HCT116 (cell line): ENCODE data around the gene SLCO1B3. TPM values are rescaled to one million over a fixed set of nuclear protein-coding genes. Genes with fewer than 3 reads are reported as not detected.
A peak's percentile ranks its signal among the peaks of the same experiment; 100 is the strongest.

Experiments used
- ATAC-seq: fragments of 200-7000 bp; cut with Tn5 transposase; 2 replicates; pipeline ENCODE4 v1.9.1; 2020; ENCODE audit warnings: mild to moderate bottlenecking, moderate library complexity
- BruUV-seq: library from RNA; stranded (reverse); fragments of 400-500 nt; replicated peaks from 2 replicates; lab custom pipeline; 2021; lab: Mats Ljungman, UMichigan
- CTCF ChIA-PET: fragments of 300-600 bp; sonication (Branson Sonifier 250); formaldehyde crosslinking; loops from one replicate; lab custom pipeline; 2021; ENCODE audit warnings: antibody characterized with exemption; lab: Charles Lee
- POLR2A ChIA-PET: fragments of 300-600, 350-600 bp; sonication (Branson Sonifier 250); formaldehyde crosslinking; loops from one replicate; lab custom pipeline; 2021; ENCODE audit warnings: antibody characterized with exemption; lab: Charles Lee
- RAD21 ChIA-PET, 2 experiments: fragments of 300-600 bp; sonication (Branson Sonifier 250); formaldehyde crosslinking; loops; one replicate each; lab custom pipeline; 2023; ENCODE audit warnings: low total read pairs in 2 of 2; ENCODE audit not compliant: uncharacterized antibody in 2 of 2, unreplicated experiment in 2 of 2, low non-redundant PET in 1 of 2; lab: Charles Lee
- DNase-seq: peaks from one replicate; pipeline ENCODE4 v3.0.0-alpha.2; 2010; ENCODE audit warnings: low read depth, low spot score
- H2AFZ ChIP-seq: fragments of 200-600 bp; shearing (Covaris generic), sonication (generic); 2 replicates; pipeline ENCODE4 v1.6.1; 2017; ENCODE audit warnings: low read depth, mixed run types, mixed read lengths, antibody characterized with exemption, low read length; ENCODE audit not compliant: poor library complexity, severe bottlenecking
- H3K27ac ChIP-seq: 2 replicates; pipeline ENCODE4 v1.5.1; 2012; ENCODE audit warnings: low read depth, low read length
- H3K27me3 ChIP-seq: fragments of 200-600 bp; sonication (generic); 2 replicates; pipeline ENCODE4 v1.6.1; 2016; ENCODE audit warnings: mixed run types, low read length, mixed read lengths; ENCODE audit not compliant: insufficient read depth
- H3K36me3 ChIP-seq, 2 experiments: fragments of 200-500 bp in 1 of 2; fragments of 200-600 bp in 1 of 2; sonication (Bioruptor generic) in 1 of 2; sonication (generic) in 1 of 2; 2 replicates each; pipeline versions ENCODE4 v1.5.1 to v1.6.1; 2014 to 2016; ENCODE audit warnings: low read length in 2 of 2, inconsistent platforms in 1 of 2, mixed read lengths in 1 of 2, mixed run types in 1 of 2; ENCODE audit not compliant: insufficient read depth in 2 of 2, control insufficient read depth in 1 of 2
- H3K4me1 ChIP-seq, 2 experiments: fragments of 200-600 bp in 1 of 2; sonication (generic) in 1 of 2; 2 replicates each; pipeline versions ENCODE4 v1.5.1 to v1.6.1; 2012 to 2017; ENCODE audit warnings: low read length in 2 of 2, inconsistent platforms in 1 of 2, mild to moderate bottlenecking in 1 of 2, mixed read lengths in 1 of 2, mixed run types in 1 of 2, moderate library complexity in 1 of 2; ENCODE audit not compliant: insufficient read depth in 2 of 2, control insufficient read depth in 1 of 2
- H3K4me2 ChIP-seq: fragments of 200-600 bp; sonication (generic); 2 replicates; pipeline ENCODE4 v1.6.1; 2017; ENCODE audit warnings: mixed run types, low read length, mixed read lengths
- H3K4me3 ChIP-seq, 2 experiments: fragments of 200-600 bp in 1 of 2; sonication (generic) in 1 of 2; replicated peaks in 1 of 2; 2 replicates each; pipeline ENCODE4 v1.5.1; 2011 to 2016; ENCODE audit warnings: low read length in 2 of 2, control low read depth in 1 of 2, low read depth in 1 of 2, mild to moderate bottlenecking in 1 of 2, mixed read lengths in 1 of 2, mixed run types in 1 of 2
- H3K79me2 ChIP-seq: fragments of 200-600 bp; sonication (generic); 2 replicates; pipeline ENCODE4 v1.6.1; 2017; ENCODE audit warnings: mild to moderate bottlenecking, mixed run types, low read length, moderate library complexity, mixed read lengths; ENCODE audit not compliant: insufficient read depth
- H3K9ac ChIP-seq: fragments of 200-600 bp; sonication (generic); 2 replicates; pipeline ENCODE4 v1.6.1; 2016; ENCODE audit warnings: low read length, mixed read lengths
- H3K9me2 ChIP-seq: fragments of 200-600 bp; sonication (generic), shearing (Covaris generic); 2 replicates; pipeline ENCODE4 v1.6.1; 2017; ENCODE audit warnings: mixed run types, mild to moderate bottlenecking, moderate library complexity; ENCODE audit not compliant: insufficient read depth
- H3K9me3 ChIP-seq, 2 experiments: fragments of 200-500 bp in 1 of 2; fragments of 200-600 bp in 1 of 2; sonication (Bioruptor generic) in 1 of 2; sonication (generic) in 1 of 2; 2 replicates each; pipeline ENCODE4 v1.6.1; 2014 to 2017; ENCODE audit warnings: low read length in 2 of 2, mixed read lengths in 2 of 2, inconsistent platforms in 1 of 2, low read depth in 1 of 2, mild to moderate bottlenecking in 1 of 2, mixed run types in 1 of 2, moderate library complexity in 1 of 2; ENCODE audit not compliant: control insufficient read depth in 1 of 2, insufficient read depth in 1 of 2
- H4K20me1 ChIP-seq: fragments of 200-600 bp; sonication (generic), shearing (Covaris generic); 2 replicates; pipeline ENCODE4 v1.6.1; 2017; ENCODE audit warnings: mixed run types, mild to moderate bottlenecking, moderate library complexity; ENCODE audit not compliant: insufficient read depth
- CEBPB ChIP-seq: IDR thresholded peaks from 2 replicates; pipeline ENCODE4 v1.6.1; 2012; ENCODE audit warnings: low read depth
- ELF1 ChIP-seq: IDR thresholded peaks from 2 replicates; pipeline ENCODE4 v1.6.1; 2012; ENCODE audit warnings: low read depth, borderline replicate concordance
- EZH2 ChIP-seq: fragments of 200-600 bp; sonication (generic); IDR thresholded peaks from 2 replicates; pipeline ENCODE4 v1.6.1; 2017; ENCODE audit warnings: antibody characterized with exemption, mixed run types
- RAD21 ChIP-seq: IDR thresholded peaks from 2 replicates; pipeline ENCODE4 v1.6.1; 2012; ENCODE audit warnings: low read depth, mild to moderate bottlenecking
- TCF7L2 ChIP-seq: IDR thresholded peaks from 2 replicates; pipeline ENCODE4 v1.7.0; 2011; ENCODE audit warnings: borderline replicate concordance, inconsistent platforms; ENCODE audit not compliant: insufficient read depth, insufficient read length; ENCODE audit errors: extremely low read depth
- ZFX ChIP-seq: fragments of 450-650 bp; IDR thresholded peaks from 2 replicates; pipeline ENCODE4 v1.6.1; 2017
- intact Hi-C: fragments of 100-400 bp; cut with micrococcal nuclease; formaldehyde crosslinking; loops from 2 replicates; pipeline ENCODE4 v1.10.0; 2022
- total RNA-seq: library from RNA; stranded (reverse); gene quantifications from one replicate; pipeline ENCODE4 v1.2.1, GENCODE V29; 2021; ENCODE audit not compliant: unreplicated experiment
- TF ChIP-seq, protein P1 (sequence below): IDR thresholded peaks from 2 replicates; pipeline ENCODE4 v1.6.1; 2012; ENCODE audit warnings: low read depth
- TF ChIP-seq, protein P2 (sequence below), 3 experiments: fragments of 200-600 bp in 1 of 3; sonication (generic) in 1 of 3; IDR thresholded peaks in 2 of 3; conservative IDR thresholded peaks in 1 of 3; 2 replicates each; pipeline ENCODE4 v1.5.1; 2012 to 2017; ENCODE audit warnings: low read depth in 2 of 3, low read length in 2 of 3, antibody characterized with exemption in 1 of 3, borderline replicate concordance in 1 of 3, control low read depth in 1 of 3, mild to moderate bottlenecking in 1 of 3, mixed read lengths in 1 of 3, mixed run types in 1 of 3, moderate library complexity in 1 of 3; ENCODE audit not compliant: insufficient read depth in 1 of 3

The SLCO1B3 gene
- total RNA-seq, 1 experiment from 2014 or later, result 5.4 TPM

DNA sequence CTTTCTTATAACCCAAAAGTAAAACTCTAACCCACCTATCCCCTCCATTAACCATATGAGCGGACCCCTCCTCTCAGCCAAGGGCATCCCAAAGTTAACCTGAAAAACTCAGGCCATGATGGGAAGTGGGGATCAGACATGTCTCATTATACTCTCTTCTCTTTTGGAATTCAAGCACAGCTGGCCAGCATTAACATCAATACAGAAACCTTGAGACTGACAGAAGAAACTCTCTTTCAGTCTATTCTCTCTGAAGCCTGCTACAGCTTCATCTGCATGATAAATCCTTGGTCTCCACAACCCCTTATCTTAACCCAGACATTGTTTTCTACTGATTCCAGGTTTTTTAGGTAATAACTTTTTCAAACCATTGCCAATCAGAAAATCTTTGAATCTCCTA, 17.5 kb upstream of the SLCO1B3 start:
- TF ChIP-seq CEBPB (no peak), ZFX (no peak), EZH2 (no peak), TCF7L2 (no peak), ELF1 (no peak)
- TF ChIP-seq, protein P1, sequence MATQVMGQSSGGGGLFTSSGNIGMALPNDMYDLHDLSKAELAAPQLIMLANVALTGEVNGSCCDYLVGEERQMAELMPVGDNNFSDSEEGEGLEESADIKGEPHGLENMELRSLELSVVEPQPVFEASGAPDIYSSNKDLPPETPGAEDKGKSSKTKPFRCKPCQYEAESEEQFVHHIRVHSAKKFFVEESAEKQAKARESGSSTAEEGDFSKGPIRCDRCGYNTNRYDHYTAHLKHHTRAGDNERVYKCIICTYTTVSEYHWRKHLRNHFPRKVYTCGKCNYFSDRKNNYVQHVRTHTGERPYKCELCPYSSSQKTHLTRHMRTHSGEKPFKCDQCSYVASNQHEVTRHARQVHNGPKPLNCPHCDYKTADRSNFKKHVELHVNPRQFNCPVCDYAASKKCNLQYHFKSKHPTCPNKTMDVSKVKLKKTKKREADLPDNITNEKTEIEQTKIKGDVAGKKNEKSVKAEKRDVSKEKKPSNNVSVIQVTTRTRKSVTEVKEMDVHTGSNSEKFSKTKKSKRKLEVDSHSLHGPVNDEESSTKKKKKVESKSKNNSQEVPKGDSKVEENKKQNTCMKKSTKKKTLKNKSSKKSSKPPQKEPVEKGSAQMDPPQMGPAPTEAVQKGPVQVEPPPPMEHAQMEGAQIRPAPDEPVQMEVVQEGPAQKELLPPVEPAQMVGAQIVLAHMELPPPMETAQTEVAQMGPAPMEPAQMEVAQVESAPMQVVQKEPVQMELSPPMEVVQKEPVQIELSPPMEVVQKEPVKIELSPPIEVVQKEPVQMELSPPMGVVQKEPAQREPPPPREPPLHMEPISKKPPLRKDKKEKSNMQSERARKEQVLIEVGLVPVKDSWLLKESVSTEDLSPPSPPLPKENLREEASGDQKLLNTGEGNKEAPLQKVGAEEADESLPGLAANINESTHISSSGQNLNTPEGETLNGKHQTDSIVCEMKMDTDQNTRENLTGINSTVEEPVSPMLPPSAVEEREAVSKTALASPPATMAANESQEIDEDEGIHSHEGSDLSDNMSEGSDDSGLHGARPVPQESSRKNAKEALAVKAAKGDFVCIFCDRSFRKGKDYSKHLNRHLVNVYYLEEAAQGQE, result no peak
- TF ChIP-seq, all 23 proteins: peak for 0
- intact Hi-C loops, result no loop called here

DNA sequence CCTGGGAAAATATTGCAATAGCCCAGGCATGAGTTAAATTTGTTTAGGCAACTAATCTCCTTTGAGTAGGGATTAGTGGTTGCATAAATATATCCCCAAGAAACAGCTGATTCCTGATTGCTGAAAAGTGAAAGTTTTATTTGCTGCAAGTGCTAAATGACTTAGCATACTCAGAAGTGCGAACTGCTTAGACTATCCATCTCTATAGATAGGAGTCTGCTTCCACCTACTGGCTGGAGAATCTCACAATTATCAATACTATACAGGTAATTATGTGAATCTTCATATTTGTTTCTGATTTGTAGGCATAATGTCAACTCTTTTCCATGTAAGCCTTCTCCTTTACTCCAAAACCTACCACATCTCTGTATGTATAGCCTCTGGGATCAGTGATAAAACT, 12.0 kb upstream of the SLCO1B3 start:
- Histone ChIP-seq H3K27me3 (no peaks in the 10 kb centered on the region), H3K4me3 (no peak overlapping the region), H4K20me1 (no peaks in the 10 kb centered on the region), H3K36me3 (no peaks in the 10 kb centered on the region), H3K9me3 (no peaks in the 10 kb centered on the region), H3K27ac (no peak overlapping the region), H3K79me2 (no peaks in the 10 kb centered on the region)
- DNase-seq (peak; percentile 7), ATAC-seq (peak; percentile 69)
- ChIA-PET POLR2A (no interaction called here), CTCF (no interaction called here), RAD21 (no interaction called here)
- TF ChIP-seq TCF7L2, result no peak
- TF ChIP-seq, protein P2, sequence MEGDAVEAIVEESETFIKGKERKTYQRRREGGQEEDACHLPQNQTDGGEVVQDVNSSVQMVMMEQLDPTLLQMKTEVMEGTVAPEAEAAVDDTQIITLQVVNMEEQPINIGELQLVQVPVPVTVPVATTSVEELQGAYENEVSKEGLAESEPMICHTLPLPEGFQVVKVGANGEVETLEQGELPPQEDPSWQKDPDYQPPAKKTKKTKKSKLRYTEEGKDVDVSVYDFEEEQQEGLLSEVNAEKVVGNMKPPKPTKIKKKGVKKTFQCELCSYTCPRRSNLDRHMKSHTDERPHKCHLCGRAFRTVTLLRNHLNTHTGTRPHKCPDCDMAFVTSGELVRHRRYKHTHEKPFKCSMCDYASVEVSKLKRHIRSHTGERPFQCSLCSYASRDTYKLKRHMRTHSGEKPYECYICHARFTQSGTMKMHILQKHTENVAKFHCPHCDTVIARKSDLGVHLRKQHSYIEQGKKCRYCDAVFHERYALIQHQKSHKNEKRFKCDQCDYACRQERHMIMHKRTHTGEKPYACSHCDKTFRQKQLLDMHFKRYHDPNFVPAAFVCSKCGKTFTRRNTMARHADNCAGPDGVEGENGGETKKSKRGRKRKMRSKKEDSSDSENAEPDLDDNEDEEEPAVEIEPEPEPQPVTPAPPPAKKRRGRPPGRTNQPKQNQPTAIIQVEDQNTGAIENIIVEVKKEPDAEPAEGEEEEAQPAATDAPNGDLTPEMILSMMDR (IDR thresholded peaks at IDR 0.05 in 2 of 3, conservative IDR thresholded peaks at IDR 0.05 in 1 of 3; ENCODE audit: borderline replicate concordance in 1 of 3, insufficient read depth in 1 of 3, low read depth in 2 of 3, low read length in 2 of 3), result peak; percentile 29 to 48 (median 35); a peak in 4 of 6 replicates
- TF ChIP-seq RAD21, result peak; percentile 63
- TF ChIP-seq, all 23 proteins: peak for 2
- Histone ChIP-seq H3K9me2 (no peaks in the 10 kb centered on the region), H2AFZ (no peak overlapping the region), H3K4me1 (no peaks in the 10 kb centered on the region), H3K4me2 (no peak overlapping the region), H3K9ac (no peak overlapping the region)
- intact Hi-C loops, result loop anchor here (1.0 to 2.0 kb wide), 2 partner anchors 152 to 372 kb away; no protein-coding TSS in a partner anchor
- BruUV-seq, result no TSS peak

More for the DNA sequence above, 17.5 kb upstream of the SLCO1B3 start:
- Histone ChIP-seq H3K36me3 (no peaks in the 10 kb centered on the region), H3K9me2 (no peaks in the 10 kb centered on the region), H2AFZ (no peak overlapping the region), H3K79me2 (no peaks in the 10 kb centered on the region), H3K27ac (no peak overlapping the region), H3K9me3 (no peaks in the 10 kb centered on the region), H3K4me3 (no peak overlapping the region), H3K9ac (no peak overlapping the region), H3K4me1 (no peaks in the 10 kb centered on the region), H4K20me1 (no peaks in the 10 kb centered on the region), H3K27me3 (no peaks in the 10 kb centered on the region), H3K4me2 (no peak overlapping the region)
- ATAC-seq, result no peak
- ChIA-PET CTCF (no interaction called here), RAD21 (no interaction called here), POLR2A (no interaction called here)
- no TSS peak for BruUV-seq
- DNase-seq, result no peak
